Astrocyte (in vitro differentiated cells and primary cell): ENCODE data around the gene MUC6. TPM values are rescaled to one million over a fixed set of nuclear protein-coding genes. Genes with fewer than 3 reads are reported as not detected.

Experiments
- DNase-seq: peaks from one replicate; pipeline ENCODE4 v3.0.0-alpha.2; 2010; ENCODE audit warnings: low read depth
- FAIRE-seq: peaks from 2 replicates; lab custom pipeline; 2011; peaks lifted over from hg19 to GRCh38; lab: Jason Lieb, UNC
- H2AFZ ChIP-seq: 2 replicates; pipeline ENCODE4 v1.6.0; 2012; ENCODE audit warnings: low read depth, low read length, inconsistent platforms
- H3K27ac ChIP-seq: 2 replicates; pipeline ENCODE4 v1.5.1; 2011; ENCODE audit warnings: low read depth, low read length, inconsistent platforms
- H3K27me3 ChIP-seq: 2 replicates; pipeline ENCODE4 v1.6.0; 2011; ENCODE audit warnings: low read length, inconsistent platforms; ENCODE audit not compliant: insufficient read depth
- H3K36me3 ChIP-seq: 2 replicates; pipeline ENCODE4 v1.5.1; 2011; ENCODE audit warnings: low read length, inconsistent platforms; ENCODE audit not compliant: insufficient read depth
- H3K4me1 ChIP-seq: 2 replicates; pipeline ENCODE4 v1.5.1; 2011; ENCODE audit warnings: low read length, inconsistent platforms; ENCODE audit not compliant: insufficient read depth
- H3K4me2 ChIP-seq: 2 replicates; pipeline ENCODE4 v1.6.0; 2012; ENCODE audit warnings: low read length, inconsistent platforms
- H3K4me3 ChIP-seq: 2 replicates; pipeline ENCODE4 v1.5.1; 2011; ENCODE audit warnings: low read depth, mild to moderate bottlenecking, low read length, inconsistent platforms; ENCODE audit not compliant: insufficient read depth
- H3K79me2 ChIP-seq: 2 replicates; pipeline ENCODE4 v1.6.0; 2012; ENCODE audit warnings: mild to moderate bottlenecking, low read length, inconsistent platforms; ENCODE audit not compliant: insufficient read depth
- H3K9ac ChIP-seq: 2 replicates; pipeline ENCODE4 v1.6.0; 2012; ENCODE audit warnings: mild to moderate bottlenecking, low read length, inconsistent platforms
- H3K9me3 ChIP-seq: 2 replicates; pipeline ENCODE4 v1.5.1; 2012; ENCODE audit warnings: low read depth, mild to moderate bottlenecking, low read length, inconsistent platforms; ENCODE audit not compliant: insufficient read depth
- H4K20me1 ChIP-seq: 2 replicates; pipeline ENCODE4 v1.6.0; 2012; ENCODE audit warnings: low read length, inconsistent platforms; ENCODE audit not compliant: insufficient read depth
- H3K27ac Mint-ChIP-seq: one replicate; pipeline ENCODE4 v1.8.0; 2021; ENCODE audit warnings: mild to moderate bottlenecking, mixed read lengths; ENCODE audit not compliant: unreplicated experiment
- H3K27me3 Mint-ChIP-seq: one replicate; pipeline ENCODE4 v1.8.0; 2021; ENCODE audit warnings: low read depth, mixed read lengths; ENCODE audit not compliant: unreplicated experiment
- H3K36me3 Mint-ChIP-seq: one replicate; pipeline ENCODE4 v1.8.0; 2021; ENCODE audit warnings: low read depth, mixed read lengths; ENCODE audit not compliant: unreplicated experiment
- H3K4me1 Mint-ChIP-seq: one replicate; pipeline ENCODE4 v1.8.0; 2021; ENCODE audit warnings: low read depth, mixed read lengths; ENCODE audit not compliant: unreplicated experiment
- H3K4me3 Mint-ChIP-seq: one replicate; pipeline ENCODE4 v1.8.0; 2021; ENCODE audit warnings: mild to moderate bottlenecking, moderate library complexity, mixed read lengths; ENCODE audit not compliant: unreplicated experiment
- H3K9me3 Mint-ChIP-seq: one replicate; pipeline ENCODE4 v1.8.0; 2021; ENCODE audit warnings: mild to moderate bottlenecking, mixed read lengths; ENCODE audit not compliant: unreplicated experiment
- CTCF ChIP-seq: IDR thresholded peaks from 2 replicates; pipeline ENCODE4 v1.5.1; 2011; ENCODE audit warnings: low read depth, mild to moderate bottlenecking, inconsistent platforms, low read length, moderate library complexity; ENCODE audit not compliant: insufficient read depth
- EZH2 ChIP-seq: IDR thresholded peaks from 2 replicates; pipeline ENCODE4 v1.6.1; 2012; ENCODE audit warnings: mild to moderate bottlenecking, low read length, inconsistent platforms; ENCODE audit not compliant: insufficient read depth
- total RNA-seq: library from RNA; stranded (reverse); gene quantifications from 2 replicates; pipeline ENCODE4 v1.2.1, GENCODE V29; 2021

Gene MUC6
- total RNA-seq, 1 donor from 2014 or later, result not detected

GRCh38 chr11:1006762-1007161 is 29.8 kb downstream of the MUC6 start:
- Mint-ChIP-seq H3K9me3 (no peaks in the 10 kb centered on the region), H3K4me1 (no peaks in the 10 kb centered on the region), H3K27me3 (no peaks in the 10 kb centered on the region), H3K27ac (peak overlapping the region; percentile 63), H3K4me3 (no peak overlapping the region), H3K36me3 (peaks cover 15% of the 10 kb centered on the region)
- no peak overlapping the region for H3K9ac ChIP-seq
- no peak overlapping the region for H3K4me3 ChIP-seq
- H3K4me2 ChIP-seq, result no peak overlapping the region
- no peaks in the 10 kb centered on the region for H3K4me1 ChIP-seq
- no peaks in the 10 kb centered on the region for H3K9me3 ChIP-seq
- H3K27me3 ChIP-seq, result no peaks in the 10 kb centered on the region
- peaks cover 54% of the 10 kb centered on the region for H4K20me1 ChIP-seq
- H3K79me2 ChIP-seq, result peaks cover 6% of the 10 kb centered on the region
- TF ChIP-seq CTCF, result no peak
- H2AFZ ChIP-seq, result no peak overlapping the region
- H3K36me3 ChIP-seq, result peaks cover 16% of the 10 kb centered on the region
- no peak for FAIRE-seq
- no peak for DNase-seq
- H3K27ac ChIP-seq, result no peak overlapping the region

- no peak overlapping the region for H3K27ac ChIP-seq
- no peak for FAIRE-seq
- no peak overlapping the region for H3K4me2 ChIP-seq
- H3K9ac ChIP-seq, result no peak overlapping the region
- TF ChIP-seq CTCF, result no peak
- TF ChIP-seq EZH2, result no peak
- H3K79me2 ChIP-seq, result peaks cover 12% of the 10 kb centered on the region
- H3K9me3 ChIP-seq, result no peaks in the 10 kb centered on the region
- peaks cover 21% of the 10 kb centered on the region for H3K36me3 Mint-ChIP-seq
- H3K4me1 Mint-ChIP-seq, result no peaks in the 10 kb centered on the region
- no peak for DNase-seq
- peaks cover 62% of the 10 kb centered on the region for H4K20me1 ChIP-seq
- no peak overlapping the region for H3K4me3 ChIP-seq
- H2AFZ ChIP-seq, result no peak overlapping the region
- H3K4me3 Mint-ChIP-seq, result no peak overlapping the region
- no peaks in the 10 kb centered on the region for H3K9me3 Mint-ChIP-seq
- no peak overlapping the region for H3K27ac Mint-ChIP-seq
- no peaks in the 10 kb centered on the region for H3K4me1 ChIP-seq
- H3K27me3 Mint-ChIP-seq, result no peaks in the 10 kb centered on the region
- peaks cover 16% of the 10 kb centered on the region for H3K36me3 ChIP-seq
- no peaks in the 10 kb centered on the region for H3K27me3 ChIP-seq
Observed at GRCh38 chr11:1005928-1006327, 30.6 kb downstream of the MUC6 start.

- H3K36me3 Mint-ChIP-seq, result peaks cover 19% of the 10 kb centered on the region
- no peak for TF ChIP-seq EZH2
- no peak for TF ChIP-seq CTCF
- H3K4me1 Mint-ChIP-seq, result no peaks in the 10 kb centered on the region
- H3K9ac ChIP-seq, result no peak overlapping the region
- no peaks in the 10 kb centered on the region for H3K27me3 ChIP-seq
- no peaks in the 10 kb centered on the region for H3K9me3 Mint-ChIP-seq
- H3K4me1 ChIP-seq, result no peaks in the 10 kb centered on the region
- DNase-seq (no peak), FAIRE-seq (no peak)
- peaks cover 9% of the 10 kb centered on the region for H3K36me3 ChIP-seq
- H3K79me2 ChIP-seq, result peaks cover 16% of the 10 kb centered on the region
- H2AFZ ChIP-seq, result no peak overlapping the region
- H4K20me1 ChIP-seq, result peaks cover 63% of the 10 kb centered on the region
- no peak overlapping the region for H3K4me3 Mint-ChIP-seq
- H3K4me2 ChIP-seq, result no peak overlapping the region
- H3K27ac Mint-ChIP-seq, result no peak overlapping the region
- no peaks in the 10 kb centered on the region for H3K27me3 Mint-ChIP-seq
- H3K4me3 ChIP-seq, result no peak overlapping the region
- H3K9me3 ChIP-seq, result no peaks in the 10 kb centered on the region
- H3K27ac ChIP-seq, result no peak overlapping the region
Observed at GRCh38 chr11:1003159-1003558, 33.4 kb downstream of the MUC6 start.
